HepG2 (cell line): ENCODE data around the gene IFNAR1. TPM values are rescaled to one million over a fixed set of nuclear protein-coding genes. Genes with fewer than 3 reads are reported as not detected.

Experiments
- CHCHD3 ChIP-seq: sonication (generic); formaldehyde crosslinking; IDR thresholded peaks from 2 replicates; pipeline ENCODE4 v1.8.0; 2022; ENCODE audit warnings: mild to moderate bottlenecking, missing genetic modification reagents, moderate library complexity
- CHD4 ChIP-seq: fragments of 200-600 bp; sonication (generic); IDR thresholded peaks from 2 replicates; pipeline ENCODE4 v1.7.0; 2017; ENCODE audit warnings: mild to moderate bottlenecking, low read length, borderline replicate concordance
- EEA1 ChIP-seq: sonication (generic); formaldehyde crosslinking; IDR thresholded peaks from 2 replicates; pipeline ENCODE4 v1.5.1; 2020; ENCODE audit warnings: mild to moderate bottlenecking, missing genetic modification reagents, borderline replicate concordance
- EP300 ChIP-seq, 3 experiments: sonication (generic) in 1 of 3; formaldehyde crosslinking in 1 of 3; IDR thresholded peaks; 2 replicates each; pipeline versions ENCODE4 v1.5.1 to v1.6.1; 2011 to 2020; ENCODE audit warnings: low read depth in 2 of 3, low read length in 2 of 3, borderline replicate concordance in 1 of 3, improper control_type of control experiment in 1 of 3, mild to moderate bottlenecking in 1 of 3, missing genetic modification reagents in 1 of 3, moderate library complexity in 1 of 3
- FOXP4 ChIP-seq: sonication (generic); formaldehyde crosslinking; IDR thresholded peaks from 2 replicates; pipeline ENCODE4 v1.4.0; 2020; ENCODE audit warnings: missing genetic modification reagents
- GPBP1L1 ChIP-seq: sonication (generic); formaldehyde crosslinking; IDR thresholded peaks from 2 replicates; pipeline ENCODE4 v1.5.0; 2020; ENCODE audit warnings: mild to moderate bottlenecking, missing genetic modification reagents
- HNRNPLL ChIP-seq: fragments of 200-400 bp; formaldehyde crosslinking; IDR thresholded peaks from 2 replicates; pipeline ENCODE4 v1.6.1; 2017; ENCODE audit warnings: mild to moderate bottlenecking, low read depth, low read length; ENCODE audit not compliant: poor library complexity, severe bottlenecking
- MTA3 ChIP-seq: sonication (generic); formaldehyde crosslinking; IDR thresholded peaks from 2 replicates; pipeline ENCODE4 v1.4.0; 2020; ENCODE audit warnings: missing genetic modification reagents
- RELA ChIP-seq: sonication (generic); formaldehyde crosslinking; IDR thresholded peaks from 2 replicates; pipeline ENCODE4 v1.4.0; 2020; ENCODE audit warnings: missing genetic modification reagents
- SOX6 ChIP-seq, 2 experiments: fragments of 450-650 bp in 1 of 2; sonication (generic) in 1 of 2; formaldehyde crosslinking in 1 of 2; IDR thresholded peaks; 2 replicates each; pipeline versions ENCODE4 v1.4.0 to v1.6.1; 2017 to 2020; ENCODE audit warnings: antibody characterized with exemption in 1 of 2, mild to moderate bottlenecking in 1 of 2, missing genetic modification reagents in 1 of 2
- ZFP36 ChIP-seq: fragments of 150-350 bp; IDR thresholded peaks from 2 replicates; pipeline ENCODE4 v1.6.1; 2018; ENCODE audit warnings: borderline replicate concordance, low read length, low read depth; ENCODE audit not compliant: partially characterized antibody
- ZNF121 ChIP-seq: sonication (generic); formaldehyde crosslinking; IDR thresholded peaks from 2 replicates; pipeline ENCODE4 v1.5.0; 2020; ENCODE audit warnings: mild to moderate bottlenecking, missing genetic modification reagents
- ZNF20 ChIP-seq: sonication (generic); formaldehyde crosslinking; IDR thresholded peaks from 2 replicates; pipeline ENCODE4 v1.4.0; 2020; ENCODE audit warnings: mild to moderate bottlenecking, moderate library complexity, missing genetic modification reagents
- ZNF235 ChIP-seq: sonication (generic); formaldehyde crosslinking; IDR thresholded peaks from 2 replicates; pipeline ENCODE4 v1.8.1; 2023; ENCODE audit warnings: mild to moderate bottlenecking, missing genetic modification reagents, borderline replicate concordance
- ZNF383 ChIP-seq: sonication (generic); formaldehyde crosslinking; IDR thresholded peaks from 2 replicates; pipeline ENCODE4 v1.4.0; 2020; ENCODE audit warnings: missing genetic modification reagents, mild to moderate bottlenecking, borderline replicate concordance
- ZNF713 ChIP-seq: sonication (generic); formaldehyde crosslinking; IDR thresholded peaks from 2 replicates; pipeline ENCODE4 v1.4.0; 2020; ENCODE audit warnings: mild to moderate bottlenecking, missing genetic modification reagents
- polyA plus RNA-seq, 8 experiments: library from polyadenylated mRNA; depleted of rRNA in 3 of 8; stranded (reverse) in 7 of 8; unstranded in 1 of 8; fragments of >200 nt; fragmentation: Illumina TruSeq in 4 of 8; extraction: Trizol in 4 of 8; gene quantifications; 2 replicates each; pipeline versions ENCODE4 v1.2.1 to v1.2.3, GENCODE V29; 2011 to 2016; ENCODE audit warnings: low read depth in 4 of 8, missing spikeins in 1 of 8, mixed read lengths in 1 of 8; ENCODE audit not compliant: insufficient read depth in 1 of 8
- total RNA-seq, 5 experiments: library from RNA; depleted of rRNA; stranded (reverse); fragments of >200 nt; fragmentation: Illumina TruSeq; extraction: Trizol; gene quantifications; 2 replicates each; pipeline ENCODE4 v1.2.3, GENCODE V29; 2016; ENCODE audit warnings: low read depth in 1 of 5
- TF ChIP-seq, protein P1 (sequence below): IDR thresholded peaks from 2 replicates; pipeline ENCODE4 v1.4.0; 2020; ENCODE audit warnings: mild to moderate bottlenecking, missing genetic modification reagents
- TF ChIP-seq, protein P2 (sequence below): sonication (generic); formaldehyde crosslinking; IDR thresholded peaks from 2 replicates; pipeline ENCODE4 v1.5.0; 2020; ENCODE audit warnings: mild to moderate bottlenecking, missing genetic modification reagents

IFNAR1 gene
- total and polyA plus RNA-seq, 2 of the 13 experiments (the other 11 are each of a cell fraction or from before 2014, with no cell fraction given) = 6.7 to 9.3 TPM

GRCh38 chr21:33286600-33287456 lies 37.9 kb upstream of the IFNAR1 start (continued):
- TF ChIP-seq, protein P1, sequence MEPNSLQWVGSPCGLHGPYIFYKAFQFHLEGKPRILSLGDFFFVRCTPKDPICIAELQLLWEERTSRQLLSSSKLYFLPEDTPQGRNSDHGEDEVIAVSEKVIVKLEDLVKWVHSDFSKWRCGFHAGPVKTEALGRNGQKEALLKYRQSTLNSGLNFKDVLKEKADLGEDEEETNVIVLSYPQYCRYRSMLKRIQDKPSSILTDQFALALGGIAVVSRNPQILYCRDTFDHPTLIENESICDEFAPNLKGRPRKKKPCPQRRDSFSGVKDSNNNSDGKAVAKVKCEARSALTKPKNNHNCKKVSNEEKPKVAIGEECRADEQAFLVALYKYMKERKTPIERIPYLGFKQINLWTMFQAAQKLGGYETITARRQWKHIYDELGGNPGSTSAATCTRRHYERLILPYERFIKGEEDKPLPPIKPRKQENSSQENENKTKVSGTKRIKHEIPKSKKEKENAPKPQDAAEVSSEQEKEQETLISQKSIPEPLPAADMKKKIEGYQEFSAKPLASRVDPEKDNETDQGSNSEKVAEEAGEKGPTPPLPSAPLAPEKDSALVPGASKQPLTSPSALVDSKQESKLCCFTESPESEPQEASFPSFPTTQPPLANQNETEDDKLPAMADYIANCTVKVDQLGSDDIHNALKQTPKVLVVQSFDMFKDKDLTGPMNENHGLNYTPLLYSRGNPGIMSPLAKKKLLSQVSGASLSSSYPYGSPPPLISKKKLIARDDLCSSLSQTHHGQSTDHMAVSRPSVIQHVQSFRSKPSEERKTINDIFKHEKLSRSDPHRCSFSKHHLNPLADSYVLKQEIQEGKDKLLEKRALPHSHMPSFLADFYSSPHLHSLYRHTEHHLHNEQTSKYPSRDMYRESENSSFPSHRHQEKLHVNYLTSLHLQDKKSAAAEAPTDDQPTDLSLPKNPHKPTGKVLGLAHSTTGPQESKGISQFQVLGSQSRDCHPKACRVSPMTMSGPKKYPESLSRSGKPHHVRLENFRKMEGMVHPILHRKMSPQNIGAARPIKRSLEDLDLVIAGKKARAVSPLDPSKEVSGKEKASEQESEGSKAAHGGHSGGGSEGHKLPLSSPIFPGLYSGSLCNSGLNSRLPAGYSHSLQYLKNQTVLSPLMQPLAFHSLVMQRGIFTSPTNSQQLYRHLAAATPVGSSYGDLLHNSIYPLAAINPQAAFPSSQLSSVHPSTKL (CRISPR knock-in tag) = 0 out of 2 replicates have a peak, but pooled peaks have one; percentile 24
- TF ChIP-seq CHCHD3 (CRISPR knock-in tag) (no peak), ZNF121 (CRISPR knock-in tag) (peak; percentile 79), CHD4 (0 out of 2 replicates have a peak, but pooled peaks have one; percentile 27), EEA1 (CRISPR knock-in tag) (no peak), EP300 (IDR thresholded peaks at IDR 0.05; ENCODE audit: low read depth in 2 of 2, low read length in 2 of 2) (peak in 1 of 2 experiments; percentile 29; a peak in 2 of 4 replicates), EP300 (CRISPR knock-in tag; IDR thresholded peaks at IDR 0.05; ENCODE audit: borderline replicate concordance) (no peak), ZNF235 (no peak), FOXP4 (CRISPR knock-in tag) (peak; percentile 36; the same call in 1 of the 2 replicates), GPBP1L1 (no peak), ZNF383 (no peak), ZNF20 (CRISPR knock-in tag) (no peak), ZFP36 (no peak), SOX6 (IDR thresholded peaks at IDR 0.05) (no peak), SOX6 (CRISPR knock-in tag; IDR thresholded peaks at IDR 0.05) (0 out of 2 replicates have a peak, but pooled peaks have one; percentile 18), HNRNPLL (no peak), RELA (CRISPR knock-in tag) (no peak), ZNF713 (CRISPR knock-in tag) (no peak), MTA3 (CRISPR knock-in tag) (no peak)
- TF ChIP-seq, protein P2, sequence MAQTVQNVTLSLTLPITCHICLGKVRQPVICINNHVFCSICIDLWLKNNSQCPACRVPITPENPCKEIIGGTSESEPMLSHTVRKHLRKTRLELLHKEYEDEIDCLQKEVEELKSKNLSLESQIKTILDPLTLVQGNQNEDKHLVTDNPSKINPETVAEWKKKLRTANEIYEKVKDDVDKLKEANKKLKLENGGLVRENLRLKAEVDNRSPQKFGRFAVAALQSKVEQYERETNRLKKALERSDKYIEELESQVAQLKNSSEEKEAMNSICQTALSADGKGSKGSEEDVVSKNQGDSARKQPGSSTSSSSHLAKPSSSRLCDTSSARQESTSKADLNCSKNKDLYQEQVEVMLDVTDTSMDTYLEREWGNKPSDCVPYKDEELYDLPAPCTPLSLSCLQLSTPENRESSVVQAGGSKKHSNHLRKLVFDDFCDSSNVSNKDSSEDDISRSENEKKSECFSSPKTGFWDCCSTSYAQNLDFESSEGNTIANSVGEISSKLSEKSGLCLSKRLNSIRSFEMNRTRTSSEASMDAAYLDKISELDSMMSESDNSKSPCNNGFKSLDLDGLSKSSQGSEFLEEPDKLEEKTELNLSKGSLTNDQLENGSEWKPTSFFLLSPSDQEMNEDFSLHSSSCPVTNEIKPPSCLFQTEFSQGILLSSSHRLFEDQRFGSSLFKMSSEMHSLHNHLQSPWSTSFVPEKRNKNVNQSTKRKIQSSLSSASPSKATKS (CRISPR knock-in tag) = no peak
